Activated CD8-positive, alpha-beta T cell treated with anti-CD3 and anti-CD28 coated beads for 36 hours (primary cell): Measurements from ENCODE around the gene IMPG1. TPM values are rescaled to one million over a fixed set of nuclear protein-coding genes. Genes with fewer than 3 reads are reported as not detected.

Experiments
- ATAC-seq: fragments of 200-7000 bp; cut with Tn5 transposase; one replicate; pipeline ENCODE4 v1.10.0; 2021; ENCODE audit warnings: mild to moderate bottlenecking, moderate library complexity
- CTCF ChIA-PET: fragments of 350-600 bp; sonication (Branson Sonifier 250); formaldehyde crosslinking; loops from one replicate; lab custom pipeline; 2021; ENCODE audit warnings: antibody characterized with exemption; lab: Charles Lee
- POLR2A ChIA-PET: fragments of 350-600 bp; sonication (Branson Sonifier 250); formaldehyde crosslinking; loops from one replicate; lab custom pipeline; 2021; ENCODE audit warnings: antibody characterized with exemption; lab: Charles Lee
- DNase-seq: peaks from one replicate; pipeline ENCODE4 v3.0.0-alpha.2; 2020
- H3K27ac Mint-ChIP-seq: one replicate; pipeline ENCODE4 v1.8.0; 2021; ENCODE audit warnings: mild to moderate bottlenecking, mixed read lengths
- H3K27me3 Mint-ChIP-seq: one replicate; pipeline ENCODE4 v1.8.0; 2021; ENCODE audit warnings: mixed read lengths
- H3K36me3 Mint-ChIP-seq: one replicate; pipeline ENCODE4 v1.8.0; 2021; ENCODE audit warnings: low read depth, mixed read lengths
- H3K4me1 Mint-ChIP-seq: one replicate; pipeline ENCODE4 v1.8.0; 2021; ENCODE audit warnings: low read depth, mixed read lengths
- H3K4me3 Mint-ChIP-seq: one replicate; pipeline ENCODE4 v1.8.0; 2021; ENCODE audit warnings: mild to moderate bottlenecking, moderate library complexity, mixed read lengths
- H3K9me3 Mint-ChIP-seq: one replicate; pipeline ENCODE4 v1.8.0; 2021; ENCODE audit warnings: mixed read lengths
- intact Hi-C: fragments of 100-400 bp; cut with micrococcal nuclease; formaldehyde crosslinking; loops from one replicate; pipeline ENCODE4 v1.10.0; 2022
- total RNA-seq, 2 experiments: library from RNA; stranded (reverse); gene quantifications; one replicate each; pipeline ENCODE4 v1.2.3, GENCODE V29; 2021
- TF ChIP-seq, protein P1 (sequence below): fragments of 200-600 bp; IDR thresholded peaks from one replicate; pipeline ENCODE4 v1.8.0; 2022; ENCODE audit warnings: antibody characterized with exemption, mild to moderate bottlenecking

IMPG1 gene
- total RNA-seq, 2 experiments from 2014 or later, result not detected

DNA sequence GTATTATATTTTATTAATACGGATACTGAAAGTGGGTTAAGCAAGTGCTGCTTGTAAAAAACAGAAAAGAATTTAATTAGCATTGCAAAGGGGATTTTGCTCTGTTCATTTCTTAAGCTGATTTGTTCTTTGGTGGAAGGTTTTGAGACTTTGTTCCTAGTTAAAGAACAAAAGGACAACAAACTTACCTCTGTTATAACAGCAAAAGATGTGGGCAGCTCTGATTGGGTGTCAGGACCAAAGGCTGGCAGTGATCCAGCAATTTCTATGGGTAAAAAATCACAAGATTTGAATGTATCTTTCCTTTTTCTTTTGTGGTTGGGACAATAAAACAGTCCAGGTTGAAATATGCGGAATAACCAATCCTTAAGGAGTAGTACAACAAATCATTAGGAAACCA lies 68.8 kb downstream of the IMPG1 start:
- intact Hi-C loops, result no loop called here
- ATAC-seq (no peak), DNase-seq (no peak)
- H3K27ac Mint-ChIP-seq, result no peak overlapping the region
- CTCF ChIA-PET, result no interaction called here
- no peaks in the 10 kb centered on the region for H3K9me3 Mint-ChIP-seq
- TF ChIP-seq, protein P1, sequence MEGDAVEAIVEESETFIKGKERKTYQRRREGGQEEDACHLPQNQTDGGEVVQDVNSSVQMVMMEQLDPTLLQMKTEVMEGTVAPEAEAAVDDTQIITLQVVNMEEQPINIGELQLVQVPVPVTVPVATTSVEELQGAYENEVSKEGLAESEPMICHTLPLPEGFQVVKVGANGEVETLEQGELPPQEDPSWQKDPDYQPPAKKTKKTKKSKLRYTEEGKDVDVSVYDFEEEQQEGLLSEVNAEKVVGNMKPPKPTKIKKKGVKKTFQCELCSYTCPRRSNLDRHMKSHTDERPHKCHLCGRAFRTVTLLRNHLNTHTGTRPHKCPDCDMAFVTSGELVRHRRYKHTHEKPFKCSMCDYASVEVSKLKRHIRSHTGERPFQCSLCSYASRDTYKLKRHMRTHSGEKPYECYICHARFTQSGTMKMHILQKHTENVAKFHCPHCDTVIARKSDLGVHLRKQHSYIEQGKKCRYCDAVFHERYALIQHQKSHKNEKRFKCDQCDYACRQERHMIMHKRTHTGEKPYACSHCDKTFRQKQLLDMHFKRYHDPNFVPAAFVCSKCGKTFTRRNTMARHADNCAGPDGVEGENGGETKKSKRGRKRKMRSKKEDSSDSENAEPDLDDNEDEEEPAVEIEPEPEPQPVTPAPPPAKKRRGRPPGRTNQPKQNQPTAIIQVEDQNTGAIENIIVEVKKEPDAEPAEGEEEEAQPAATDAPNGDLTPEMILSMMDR, result no peak
- no peaks in the 10 kb centered on the region for H3K4me1 Mint-ChIP-seq
- H3K27me3 Mint-ChIP-seq, result no peaks in the 10 kb centered on the region
- no peaks in the 10 kb centered on the region for H3K36me3 Mint-ChIP-seq
- no peak overlapping the region for H3K4me3 Mint-ChIP-seq
- POLR2A ChIA-PET, result no interaction called here

DNA sequence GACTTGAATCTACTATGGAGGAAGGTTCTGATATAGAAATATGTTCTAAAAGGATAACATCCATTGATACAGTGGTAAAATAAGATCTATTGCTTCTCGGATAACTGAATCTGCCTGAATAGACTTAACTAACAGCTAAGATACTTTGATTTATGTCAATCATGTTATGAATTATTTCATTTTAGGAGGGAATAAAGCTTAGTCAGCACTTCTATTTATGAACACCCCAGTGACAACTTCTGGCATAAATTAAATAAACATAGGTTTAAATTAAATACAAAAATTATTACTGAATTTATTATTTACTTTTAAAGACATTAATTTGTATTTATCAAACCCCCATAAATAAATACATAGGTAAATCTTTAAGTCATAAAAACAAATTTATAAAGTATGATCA lies 69.3 kb downstream of the IMPG1 start:
- CTCF ChIA-PET, result no interaction called here
- DNase-seq (no peak), ATAC-seq (no peak)
- intact Hi-C loops, result no loop called here
- H3K4me1 Mint-ChIP-seq, result no peaks in the 10 kb centered on the region
- TF ChIP-seq, protein P1, result no peak
- no peaks in the 10 kb centered on the region for H3K27me3 Mint-ChIP-seq
- no peak overlapping the region for H3K27ac Mint-ChIP-seq
- H3K9me3 Mint-ChIP-seq, result no peaks in the 10 kb centered on the region
- POLR2A ChIA-PET, result no interaction called here
- no peak overlapping the region for H3K4me3 Mint-ChIP-seq
- H3K36me3 Mint-ChIP-seq, result no peaks in the 10 kb centered on the region

DNA sequence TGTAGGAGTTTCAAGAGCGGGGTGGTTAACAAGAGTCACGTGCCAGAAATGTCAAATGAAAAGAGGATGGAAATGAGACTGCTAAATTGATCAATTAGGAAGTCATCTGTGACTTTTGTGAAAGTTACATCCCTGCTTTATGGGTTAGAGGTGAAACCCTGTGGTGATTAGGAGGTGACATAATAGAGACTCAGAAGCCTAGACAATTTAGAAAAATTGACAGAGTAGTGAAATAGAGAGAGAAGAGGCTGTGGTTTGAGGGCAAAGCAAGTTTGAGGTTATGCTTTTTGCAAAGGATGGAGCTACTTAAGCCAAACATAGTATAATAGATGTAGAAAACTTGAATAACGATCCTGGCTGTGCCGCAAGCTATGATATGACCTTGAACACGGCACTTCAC lies 71.8 kb downstream of the IMPG1 start:
- no peaks in the 10 kb centered on the region for H3K36me3 Mint-ChIP-seq

DNA sequence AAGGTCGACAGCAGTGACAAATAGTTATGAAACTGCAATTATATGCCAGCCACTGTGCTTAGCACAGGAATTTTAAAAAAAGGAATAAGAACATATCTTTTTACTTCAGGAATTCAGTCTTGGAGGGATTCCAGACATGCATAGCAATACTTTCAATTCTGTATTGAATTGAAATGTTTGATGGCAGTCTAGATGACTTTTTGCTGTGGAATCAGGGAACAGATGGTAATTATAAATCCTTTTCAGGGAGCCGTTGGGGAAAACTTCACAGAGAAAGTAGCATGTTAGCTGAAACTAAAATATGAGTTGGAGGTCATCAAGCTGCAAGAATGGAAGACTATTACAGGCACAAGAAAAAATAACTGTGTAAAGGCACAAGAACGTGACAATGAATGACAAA lies 74.8 kb downstream of the IMPG1 start:
- DNase-seq, result no peak
- ATAC-seq, result no peak
- Mint-ChIP-seq H3K4me1 (no peaks in the 10 kb centered on the region), H3K4me3 (no peak overlapping the region), H3K36me3 (no peaks in the 10 kb centered on the region), H3K27me3 (no peaks in the 10 kb centered on the region), H3K27ac (no peak overlapping the region), H3K9me3 (no peaks in the 10 kb centered on the region)
- TF ChIP-seq, protein P1, result no peak
- POLR2A ChIA-PET, result interaction anchor here (0.6 kb wide), 2 partner anchors 18 to 1923 kb away, joined by 3 to 4 read pairs; no protein-coding TSS in a partner anchor
- CTCF ChIA-PET, result no interaction called here
- intact Hi-C loops, result no loop called here

More for the DNA sequence above, 71.8 kb downstream of the IMPG1 start:
- H3K4me1 Mint-ChIP-seq, result no peaks in the 10 kb centered on the region
- intact Hi-C loops, result no loop called here
- no peak overlapping the region for H3K27ac Mint-ChIP-seq
- DNase-seq (no peak), ATAC-seq (no peak)
- H3K4me3 Mint-ChIP-seq, result no peak overlapping the region
- POLR2A ChIA-PET, result no interaction called here
- TF ChIP-seq, protein P1, result no peak
- CTCF ChIA-PET, result no interaction called here
- no peaks in the 10 kb centered on the region for H3K27me3 Mint-ChIP-seq
- no peaks in the 10 kb centered on the region for H3K9me3 Mint-ChIP-seq

DNA sequence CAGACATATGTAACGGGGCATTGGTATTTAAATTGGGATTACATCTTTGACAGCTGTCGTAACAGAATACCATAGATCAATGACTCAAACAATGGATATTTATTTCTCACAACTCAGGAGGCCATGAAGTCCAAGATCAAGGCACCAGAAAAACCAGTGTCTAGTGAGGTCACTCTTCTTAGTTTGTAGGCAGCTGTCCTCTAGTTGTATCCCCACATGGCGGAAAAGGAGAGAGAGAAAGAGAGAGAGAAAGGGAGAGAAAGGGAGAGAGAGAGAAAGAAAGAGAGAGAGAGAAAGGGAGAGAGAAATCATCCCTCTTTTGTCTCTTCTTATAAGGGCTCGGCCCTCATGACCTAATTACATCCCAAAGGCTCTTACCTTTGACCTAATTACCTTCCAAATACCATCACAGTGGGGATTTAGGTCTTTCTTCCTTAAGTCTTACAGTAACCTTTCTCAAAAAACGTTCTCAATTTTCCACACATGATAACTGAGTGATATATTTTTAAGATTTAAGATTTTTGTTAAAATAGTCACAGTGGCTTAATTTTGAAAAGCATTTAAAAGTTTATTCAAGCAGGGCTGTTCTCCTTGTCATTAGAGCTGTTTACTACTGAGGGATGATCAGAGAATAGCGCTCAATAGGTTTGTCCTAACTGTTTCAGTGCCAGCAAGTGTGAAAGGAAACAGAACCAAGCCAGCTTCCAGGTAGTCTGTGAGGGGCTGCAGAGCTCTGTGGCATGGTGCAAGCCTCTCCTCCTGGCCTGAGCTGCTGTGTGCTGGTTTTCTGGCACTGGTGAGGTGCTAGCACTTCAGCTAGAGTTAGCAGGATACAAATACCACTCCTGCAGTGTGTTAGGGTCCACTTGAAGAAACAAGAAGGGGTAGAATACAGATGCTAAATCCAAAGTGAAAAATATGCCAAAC lies 79.0 kb downstream of the IMPG1 start:
- POLR2A ChIA-PET, result no interaction called here
- H3K27me3 Mint-ChIP-seq, result no peaks in the 10 kb centered on the region
- TF ChIP-seq, protein P1, result no peak
- no peak overlapping the region for H3K27ac Mint-ChIP-seq
- intact Hi-C loops, result no loop called here
- ATAC-seq, result no peak
- no peaks in the 10 kb centered on the region for H3K9me3 Mint-ChIP-seq
- no peak overlapping the region for H3K4me3 Mint-ChIP-seq
- no peaks in the 10 kb centered on the region for H3K4me1 Mint-ChIP-seq
- CTCF ChIA-PET, result no interaction called here
- DNase-seq, result no peak
- H3K36me3 Mint-ChIP-seq, result no peaks in the 10 kb centered on the region
